H9 (cell line): ENCODE measurements around the gene NSFL1C. TPM values are rescaled to one million over a fixed set of nuclear protein-coding genes. Genes with fewer than 3 reads are reported as not detected.

ENCODE experiments used
- DNase-seq: peaks from one replicate; pipeline ENCODE4 v3.0.0-alpha.2; 2017
- H2AFZ ChIP-seq: one replicate; pipeline ENCODE4 v1.6.1; 2013; ENCODE audit warnings: mild to moderate bottlenecking, low read length, control low read depth, moderate library complexity
- H2AK5ac ChIP-seq: 2 replicates; pipeline ENCODE4 v1.6.1; 2013; ENCODE audit warnings: low read length, control low read depth, mixed read lengths; ENCODE audit not compliant: insufficient read length
- H2BK120ac ChIP-seq: one replicate; pipeline ENCODE4 v1.6.1; 2013; ENCODE audit warnings: low read depth, mild to moderate bottlenecking, low read length, control low read depth, inconsistent platforms; ENCODE audit not compliant: poor library complexity, severe bottlenecking
- H2BK12ac ChIP-seq: 2 replicates; pipeline ENCODE4 v1.6.1; 2013; ENCODE audit warnings: low read length, control low read depth, mixed read lengths, low read depth; ENCODE audit not compliant: insufficient read length
- H2BK15ac ChIP-seq: 2 replicates; pipeline ENCODE4 v1.6.1; 2013; ENCODE audit warnings: low read depth, low read length, control low read depth
- H2BK20ac ChIP-seq: one replicate; pipeline ENCODE4 v1.6.1; 2013; ENCODE audit warnings: low read depth, mild to moderate bottlenecking, low read length, control low read depth, inconsistent platforms; ENCODE audit not compliant: poor library complexity, severe bottlenecking
- H2BK5ac ChIP-seq: 2 replicates; pipeline ENCODE4 v1.6.1; 2013; ENCODE audit warnings: low read length, control low read depth, mixed read lengths; ENCODE audit not compliant: insufficient read length
- H3K14ac ChIP-seq: 2 replicates; pipeline ENCODE4 v1.6.1; 2013; ENCODE audit warnings: low read length, control low read depth; ENCODE audit not compliant: insufficient read depth
- H3K18ac ChIP-seq: 2 replicates; pipeline ENCODE4 v1.6.1; 2013; ENCODE audit warnings: low read depth, mild to moderate bottlenecking, mixed read lengths, low read length, control low read depth; ENCODE audit not compliant: insufficient read length
- H3K23ac ChIP-seq: 2 replicates; pipeline ENCODE4 v1.6.1; 2013; ENCODE audit warnings: low read length, control low read depth, mixed read lengths, low read depth; ENCODE audit not compliant: insufficient read length
- H3K23me2 ChIP-seq: 2 replicates; pipeline ENCODE4 v1.6.1; 2013; ENCODE audit warnings: low read depth, mild to moderate bottlenecking, mixed read lengths, low read length, control low read depth; ENCODE audit not compliant: insufficient read length, poor library complexity, severe bottlenecking
- H3K27ac ChIP-seq: 2 replicates; pipeline ENCODE4 v1.5.1; 2013; ENCODE audit warnings: low read length, control low read depth, mixed read lengths, low read depth; ENCODE audit not compliant: insufficient read length
- H3K27me3 ChIP-seq: 2 replicates; pipeline ENCODE4 v1.6.1; 2013; ENCODE audit warnings: low read length, control low read depth, inconsistent platforms; ENCODE audit not compliant: insufficient read depth
- H3K4ac ChIP-seq: 2 replicates; pipeline ENCODE4 v1.6.1; 2013; ENCODE audit warnings: low read depth, mild to moderate bottlenecking, control low read depth, inconsistent platforms, low read length, moderate library complexity
- H3K4me1 ChIP-seq: 2 replicates; pipeline ENCODE4 v1.6.1; 2013; ENCODE audit warnings: low read length, control low read depth, inconsistent platforms; ENCODE audit not compliant: insufficient read depth
- H3K4me2 ChIP-seq: 2 replicates; pipeline ENCODE4 v1.6.1; 2013; ENCODE audit warnings: low read length, control low read depth, mixed read lengths; ENCODE audit not compliant: insufficient read length, insufficient read depth
- H3K56ac ChIP-seq: 2 replicates; pipeline ENCODE4 v1.6.1; 2013; ENCODE audit warnings: low read depth, mild to moderate bottlenecking, mixed read lengths, low read length, control low read depth; ENCODE audit not compliant: insufficient read length
- H3K79me1 ChIP-seq: 2 replicates; pipeline ENCODE4 v1.6.1; 2013; ENCODE audit warnings: low read depth, mild to moderate bottlenecking, moderate library complexity, low read length, control low read depth, inconsistent platforms; ENCODE audit not compliant: insufficient read depth, poor library complexity, severe bottlenecking
- H3K79me2 ChIP-seq: 2 replicates; pipeline ENCODE4 v1.6.1; 2013; ENCODE audit warnings: low read length, control low read depth, inconsistent platforms; ENCODE audit not compliant: insufficient read depth
- H3K9ac ChIP-seq: 2 replicates; pipeline ENCODE4 v1.6.1; 2013; ENCODE audit warnings: low read length, control low read depth, mixed read lengths; ENCODE audit not compliant: insufficient read length; ENCODE audit errors: extremely low read depth
- H3K9me3 ChIP-seq: one replicate; pipeline ENCODE4 v1.6.1; 2013; ENCODE audit warnings: low read depth, low read length, inconsistent platforms; ENCODE audit not compliant: control insufficient read depth
- H3T11ph ChIP-seq: one replicate; pipeline ENCODE4 v1.6.1; 2013; ENCODE audit warnings: mild to moderate bottlenecking, low read length, control low read depth, inconsistent platforms
- H4K20me1 ChIP-seq: one replicate; pipeline ENCODE4 v1.6.1; 2013; ENCODE audit not compliant: control insufficient read depth, insufficient read length, insufficient read depth
- H4K5ac ChIP-seq: 2 replicates; pipeline ENCODE4 v1.6.1; 2013; ENCODE audit warnings: low read depth, mild to moderate bottlenecking, mixed read lengths, low read length, control low read depth; ENCODE audit not compliant: insufficient read length
- H4K8ac ChIP-seq: replicated peaks from 2 replicates; pipeline ENCODE4 v1.6.1; 2013; ENCODE audit warnings: low read length, control low read depth, mixed read lengths, low read depth; ENCODE audit not compliant: insufficient read length
- H4K91ac ChIP-seq: 2 replicates; pipeline ENCODE4 v1.6.1; 2013; ENCODE audit warnings: low read depth, mild to moderate bottlenecking, moderate library complexity, mixed read lengths, low read length, control low read depth; ENCODE audit not compliant: insufficient read length
- H3K27ac Mint-ChIP-seq, 3 experiments: 2 replicates in 2 of 3; 3 replicates in 1 of 3; pipeline ENCODE4 v1.8.0; 2020 to 2021; ENCODE audit warnings: mixed read lengths in 3 of 3, mild to moderate bottlenecking in 1 of 3, moderate library complexity in 1 of 3
- H3K27me3 Mint-ChIP-seq: 2 replicates; pipeline ENCODE4 v1.8.0; 2021; ENCODE audit warnings: low read depth, mild to moderate bottlenecking, moderate library complexity, mixed read lengths
- H3K36me3 Mint-ChIP-seq, 3 experiments: 2 replicates in 2 of 3; 3 replicates in 1 of 3; pipeline ENCODE4 v1.8.0; 2020 to 2021; ENCODE audit warnings: low read depth in 3 of 3, mixed read lengths in 3 of 3; ENCODE audit not compliant: insufficient read depth in 1 of 3
- H3K4me1 Mint-ChIP-seq, 2 experiments: 2 replicates each; pipeline ENCODE4 v1.8.0; 2020; ENCODE audit warnings: mixed read lengths in 2 of 2
- H3K4me3 Mint-ChIP-seq, 2 experiments: 2 replicates in 1 of 2; 3 replicates in 1 of 2; pipeline ENCODE4 v1.8.0; 2020 to 2021; ENCODE audit warnings: mild to moderate bottlenecking in 2 of 2, mixed read lengths in 2 of 2, moderate library complexity in 1 of 2
- H3K9me3 Mint-ChIP-seq, 2 experiments: 2 replicates in 1 of 2; 3 replicates in 1 of 2; pipeline ENCODE4 v1.8.0; 2020; ENCODE audit warnings: mild to moderate bottlenecking in 2 of 2, mixed read lengths in 2 of 2, moderate library complexity in 1 of 2
- WGBS: extraction: QIAGEN DNeasy Blood & Tissue Kit; methylation state at CpG from one replicate; pipeline ENCODE4 v1.1.7; 2013; ENCODE audit warnings: missing lambda C conversion rate, low lambda C conversion rate, mixed read lengths; ENCODE audit not compliant: insufficient read length; ENCODE audit errors: extremely low coverage; 5-methylcytosine and 5-hydroxymethylcytosine counted together
- total RNA-seq: library from RNA; stranded (reverse); gene quantifications from 2 replicates; pipeline ENCODE4 v1.2.1, GENCODE V29; 2021
- TF ChIP-seq, protein P1 (sequence below): fragments of 200-600 bp; sonication (generic); conservative IDR thresholded peaks from 3 replicates; pipeline ENCODE4 v1.8.0; 2021; ENCODE audit warnings: antibody characterized with exemption, mild to moderate bottlenecking

NSFL1C gene
- total RNA-seq, 1 experiment from 2014 or later: 81.8 TPM

DNA sequence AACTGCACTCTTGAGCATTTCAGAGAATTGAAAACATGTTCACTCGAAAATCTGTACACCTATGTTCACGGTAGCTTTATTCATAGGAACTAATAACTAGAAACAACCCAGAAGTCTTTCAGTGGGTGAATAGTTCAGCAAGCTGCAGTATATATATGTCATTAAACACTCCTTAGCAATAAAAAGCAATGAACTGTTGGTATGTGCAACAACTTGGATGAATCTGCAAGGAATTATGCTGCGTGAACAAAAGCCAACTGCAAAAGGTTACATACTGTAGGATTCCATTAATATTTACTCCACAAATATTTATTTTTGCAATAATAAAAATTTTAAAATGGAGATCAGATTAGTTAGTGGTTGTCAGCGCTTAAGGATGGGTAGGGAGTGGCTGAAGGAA, 51.7 kb downstream of the NSFL1C start:
- Histone ChIP-seq H3K23me2 (no peaks in the 10 kb centered on the region), H4K91ac (no peak overlapping the region), H3K14ac (no peak overlapping the region), H2BK15ac (no peak overlapping the region), H2BK120ac (no peak overlapping the region), H2BK5ac (no peak overlapping the region), H3K18ac (no peak overlapping the region), H2AK5ac (no peak overlapping the region), H2AFZ (no peak overlapping the region), H3K23ac (no peak overlapping the region), H3K9ac (no peak overlapping the region), H3K9me3 (no peaks in the 10 kb centered on the region), H3K4me2 (no peak overlapping the region), H3K56ac (no peak overlapping the region), H2BK20ac (no peak overlapping the region), H4K20me1 (no peaks in the 10 kb centered on the region), H2BK12ac (no peak overlapping the region), H3K4me1 (no peaks in the 10 kb centered on the region), H3K79me1 (no peaks in the 10 kb centered on the region), H4K8ac (no peak overlapping the region), H3T11ph (no peak overlapping the region), H3K27ac (no peak overlapping the region), H3K27me3 (no peaks in the 10 kb centered on the region), H4K5ac (no peak overlapping the region), H3K79me2 (no peaks in the 10 kb centered on the region), H3K4ac (no peak overlapping the region)
- no peak for DNase-seq
- TF ChIP-seq, protein P1, sequence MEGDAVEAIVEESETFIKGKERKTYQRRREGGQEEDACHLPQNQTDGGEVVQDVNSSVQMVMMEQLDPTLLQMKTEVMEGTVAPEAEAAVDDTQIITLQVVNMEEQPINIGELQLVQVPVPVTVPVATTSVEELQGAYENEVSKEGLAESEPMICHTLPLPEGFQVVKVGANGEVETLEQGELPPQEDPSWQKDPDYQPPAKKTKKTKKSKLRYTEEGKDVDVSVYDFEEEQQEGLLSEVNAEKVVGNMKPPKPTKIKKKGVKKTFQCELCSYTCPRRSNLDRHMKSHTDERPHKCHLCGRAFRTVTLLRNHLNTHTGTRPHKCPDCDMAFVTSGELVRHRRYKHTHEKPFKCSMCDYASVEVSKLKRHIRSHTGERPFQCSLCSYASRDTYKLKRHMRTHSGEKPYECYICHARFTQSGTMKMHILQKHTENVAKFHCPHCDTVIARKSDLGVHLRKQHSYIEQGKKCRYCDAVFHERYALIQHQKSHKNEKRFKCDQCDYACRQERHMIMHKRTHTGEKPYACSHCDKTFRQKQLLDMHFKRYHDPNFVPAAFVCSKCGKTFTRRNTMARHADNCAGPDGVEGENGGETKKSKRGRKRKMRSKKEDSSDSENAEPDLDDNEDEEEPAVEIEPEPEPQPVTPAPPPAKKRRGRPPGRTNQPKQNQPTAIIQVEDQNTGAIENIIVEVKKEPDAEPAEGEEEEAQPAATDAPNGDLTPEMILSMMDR: no peak
- no CpG with 5 or more reads among the region's 4 CpGs for WGBS
- Mint-ChIP-seq H3K9me3 (peaks cover 10 to 25% of the 10 kb centered on the region in 2 experiments), H3K4me3 (no peak overlapping the region), H3K27ac (no peak overlapping the region), H3K36me3 (peaks cover 0 to 8% (median 0%) of the 10 kb centered on the region in 3 experiments; a peak in 2 of 7 replicates), H3K4me1 (peaks cover 6 to 12% of the 10 kb centered on the region in 2 experiments), H3K27me3 (peaks cover 19% of the 10 kb centered on the region)
